Activated naive CD4-positive, alpha-beta T cell treated with anti-CD3 and anti-CD28 coated beads, Interleukin-2, amount 10 ng/mL, durations not matched to agents 7 days and 5 days (primary cell): ENCODE measurements around the gene ARHGDIA.
A peak's percentile ranks its signal among the peaks of the same experiment; 100 is the strongest.

Experiments
- CTCF ChIA-PET: fragments of 350-600 bp; sonication (Branson Sonifier 250); formaldehyde crosslinking; loops from one replicate; lab custom pipeline; 2021; ENCODE audit warnings: antibody characterized with exemption; lab: Charles Lee
- DNase-seq: peaks from one replicate; pipeline ENCODE4 v3.0.0-alpha.2; 2020
- H3K27ac Mint-ChIP-seq: one replicate; pipeline ENCODE4 v1.8.0; 2021; ENCODE audit warnings: mild to moderate bottlenecking, moderate library complexity, mixed read lengths
- H3K27me3 Mint-ChIP-seq: one replicate; pipeline ENCODE4 v1.8.0; 2021; ENCODE audit warnings: mild to moderate bottlenecking, mixed read lengths
- H3K36me3 Mint-ChIP-seq: one replicate; pipeline ENCODE4 v1.8.0; 2021; ENCODE audit warnings: mixed read lengths
- H3K4me1 Mint-ChIP-seq: one replicate; pipeline ENCODE4 v1.8.0; 2021; ENCODE audit warnings: mixed read lengths
- H3K4me3 Mint-ChIP-seq: one replicate; pipeline ENCODE4 v1.8.0; 2021; ENCODE audit warnings: mild to moderate bottlenecking, moderate library complexity, mixed read lengths
- H3K9me3 Mint-ChIP-seq: one replicate; pipeline ENCODE4 v1.8.0; 2021; ENCODE audit warnings: mixed read lengths

ARHGDIA gene

DNA sequence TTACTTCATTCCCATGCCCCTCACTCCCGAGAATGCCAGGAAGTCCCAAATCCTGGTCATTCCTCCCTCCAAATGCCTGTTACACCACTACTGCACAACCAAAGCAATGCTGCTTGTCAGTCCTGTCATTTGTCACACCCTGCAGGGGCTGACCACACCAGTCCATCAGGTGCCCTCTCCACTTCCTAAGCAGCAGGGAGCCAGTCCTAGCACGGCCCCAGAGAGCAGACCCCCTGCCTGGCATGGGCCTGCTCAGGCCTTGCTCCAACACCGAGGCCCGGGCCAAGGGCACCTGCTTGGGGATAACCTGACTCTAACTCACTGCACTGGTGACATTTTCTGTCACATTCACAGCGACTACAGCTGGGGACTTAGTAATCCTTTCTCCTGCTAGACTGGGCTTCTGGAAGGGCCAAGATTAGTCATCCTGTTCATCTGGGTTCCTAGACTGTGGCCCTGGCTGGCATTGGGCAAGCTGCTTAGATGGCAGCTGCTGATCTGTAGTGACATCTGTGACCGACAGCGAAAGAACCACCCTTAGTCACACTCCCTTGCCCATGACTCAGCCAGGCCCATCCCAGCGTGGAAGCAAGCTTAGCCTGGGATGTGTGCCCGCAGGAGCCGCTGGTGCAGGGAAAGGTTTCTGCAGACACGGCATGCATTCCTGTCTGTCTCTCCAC lies 14.9 kb upstream of the ARHGDIA start:
- H3K4me3 Mint-ChIP-seq = no peak overlapping the region

DNA sequence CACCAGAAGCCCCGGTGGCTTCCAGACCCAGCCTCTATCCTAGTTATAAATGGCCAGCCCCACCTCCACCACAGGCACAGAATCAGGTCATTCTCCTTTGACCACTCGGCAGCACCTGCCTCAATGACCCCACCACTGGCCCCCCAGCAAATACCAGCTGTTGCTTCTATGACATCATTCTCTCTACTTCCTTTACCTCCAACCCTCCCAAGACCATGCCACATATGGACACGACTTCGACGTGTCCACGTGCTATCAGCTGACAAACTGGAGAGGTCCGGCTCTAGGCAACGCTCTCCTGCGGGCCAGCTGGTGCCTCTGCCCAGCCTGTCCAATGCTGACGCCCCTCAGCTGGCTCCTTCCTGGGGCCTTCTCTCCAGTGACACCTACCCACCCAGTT lies 14.3 kb upstream of the ARHGDIA start:
- CTCF ChIA-PET = interaction anchor here (0.8 kb wide), 1 partner anchor 16 kb away, joined by 3 read pairs; no protein-coding TSS in a partner anchor
- no peak for DNase-seq
- Mint-ChIP-seq H3K27ac (peak overlapping the region; percentile 77), H3K27me3 (no peaks in the 10 kb centered on the region), H3K36me3 (peaks cover 57% of the 10 kb centered on the region), H3K9me3 (no peaks in the 10 kb centered on the region), H3K4me3 (no peak overlapping the region), H3K4me1 (peaks cover 35% of the 10 kb centered on the region)

More for the DNA sequence above, 14.9 kb upstream of the ARHGDIA start:
- H3K27me3 Mint-ChIP-seq = no peaks in the 10 kb centered on the region
- H3K4me1 Mint-ChIP-seq = peaks cover 37% of the 10 kb centered on the region
- peak overlapping the region; percentile 77 for H3K27ac Mint-ChIP-seq
- DNase-seq = no peak
- H3K36me3 Mint-ChIP-seq = peaks cover 59% of the 10 kb centered on the region
- no peaks in the 10 kb centered on the region for H3K9me3 Mint-ChIP-seq
- CTCF ChIA-PET = interaction anchor here (0.8 kb wide), 1 partner anchor 16 kb away, joined by 3 read pairs; no protein-coding TSS in a partner anchor

- Mint-ChIP-seq H3K27ac (no peak overlapping the region), H3K4me3 (no peak overlapping the region), H3K36me3 (peaks cover 56% of the 10 kb centered on the region), H3K27me3 (no peaks in the 10 kb centered on the region), H3K4me1 (peaks cover 30% of the 10 kb centered on the region), H3K9me3 (no peaks in the 10 kb centered on the region)
- CTCF ChIA-PET = interaction anchor here (0.8 kb wide), 1 partner anchor 15 kb away, joined by 3 read pairs; no protein-coding TSS in a partner anchor
- no peak for DNase-seq
These were observed 13.8 kb upstream of the ARHGDIA start for GRCh38 chr17:81884968-81885367.

DNA sequence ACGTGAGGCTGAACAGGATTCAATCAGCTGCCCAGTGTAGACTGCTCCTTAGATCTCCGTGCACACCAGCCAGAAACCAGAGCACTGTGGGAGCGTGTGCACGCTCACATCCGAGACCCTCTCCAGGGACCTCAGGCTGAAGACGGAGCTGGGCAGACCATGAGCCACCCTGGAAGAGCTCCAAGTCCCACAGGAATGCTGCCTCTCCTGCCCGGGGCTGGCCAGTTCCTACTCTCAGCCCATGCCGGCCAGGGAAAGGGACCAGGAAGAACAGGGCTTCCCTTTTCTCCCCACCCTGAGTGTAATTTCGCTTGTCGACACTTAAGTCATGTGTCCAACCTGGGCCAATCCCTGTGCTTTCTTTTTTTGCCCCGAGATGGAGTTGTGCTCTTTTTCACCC lies 13.4 kb upstream of the ARHGDIA start:
- DNase-seq = no peak
- CTCF ChIA-PET = no interaction called here
- Mint-ChIP-seq H3K27ac (no peak overlapping the region), H3K27me3 (no peaks in the 10 kb centered on the region), H3K9me3 (no peaks in the 10 kb centered on the region), H3K4me1 (peaks cover 27% of the 10 kb centered on the region), H3K4me3 (no peak overlapping the region), H3K36me3 (peaks cover 57% of the 10 kb centered on the region)

GRCh38 chr17:81879121-81879520 lies 8.0 kb upstream of the ARHGDIA start:
- H3K27ac Mint-ChIP-seq = peak overlapping the region; percentile 67
- H3K36me3 Mint-ChIP-seq = peaks cover 36% of the 10 kb centered on the region
- CTCF ChIA-PET = no interaction called here
- H3K9me3 Mint-ChIP-seq = no peaks in the 10 kb centered on the region
- H3K4me3 Mint-ChIP-seq = no peak overlapping the region
- H3K4me1 Mint-ChIP-seq = peaks cover 10% of the 10 kb centered on the region
- no peaks in the 10 kb centered on the region for H3K27me3 Mint-ChIP-seq
- no peak for DNase-seq

DNA sequence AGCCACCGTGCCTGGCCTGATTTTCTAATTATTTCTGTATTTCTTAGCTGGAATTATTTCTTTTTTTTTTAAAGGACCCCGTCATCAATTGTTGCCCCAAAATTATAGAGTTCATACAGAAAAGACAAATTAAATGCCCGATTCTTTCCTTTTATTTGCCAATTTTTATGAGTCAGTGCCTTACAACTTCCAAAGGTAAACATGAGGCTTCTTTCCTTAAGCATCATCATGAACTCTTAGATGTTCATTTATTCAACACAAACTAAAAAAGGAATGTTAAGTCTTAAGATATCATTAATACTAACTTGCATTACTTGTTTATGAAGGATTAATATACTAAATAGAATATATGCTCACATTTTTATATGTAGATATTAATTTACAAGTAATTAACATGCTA lies 7.2 kb upstream of the ARHGDIA start:
- peaks cover 34% of the 10 kb centered on the region for H3K36me3 Mint-ChIP-seq
- CTCF ChIA-PET = no interaction called here
- H3K27ac Mint-ChIP-seq = no peak overlapping the region
- H3K9me3 Mint-ChIP-seq = no peaks in the 10 kb centered on the region
- H3K4me1 Mint-ChIP-seq = peaks cover 16% of the 10 kb centered on the region
- no peak overlapping the region for H3K4me3 Mint-ChIP-seq
- H3K27me3 Mint-ChIP-seq = no peaks in the 10 kb centered on the region
- no peak for DNase-seq

DNA sequence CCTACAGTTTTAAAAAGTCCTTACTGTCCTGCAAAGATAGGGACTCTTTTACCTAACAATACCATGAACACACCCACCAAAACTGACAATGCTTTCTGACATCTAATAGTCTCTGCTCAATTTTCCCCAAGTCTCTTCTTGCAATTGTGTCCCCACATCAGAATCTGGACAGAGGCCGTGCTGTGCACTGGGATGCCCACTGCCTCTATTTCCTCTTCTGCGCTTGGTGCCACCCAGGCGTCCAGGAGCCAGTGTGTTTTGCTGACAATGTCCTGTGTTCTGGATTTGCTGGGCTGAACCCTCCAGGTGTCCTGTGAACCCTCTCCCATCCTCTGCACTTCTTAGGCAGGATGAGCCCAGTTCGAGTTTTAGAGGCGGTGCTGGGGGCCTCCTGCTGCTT lies 6.4 kb upstream of the ARHGDIA start:
- no peaks in the 10 kb centered on the region for H3K9me3 Mint-ChIP-seq
- no peak overlapping the region for H3K4me3 Mint-ChIP-seq
- H3K4me1 Mint-ChIP-seq = peaks cover 23% of the 10 kb centered on the region
- H3K36me3 Mint-ChIP-seq = peaks cover 35% of the 10 kb centered on the region
- CTCF ChIA-PET = no interaction called here
- no peak overlapping the region for H3K27ac Mint-ChIP-seq
- no peak for DNase-seq
- H3K27me3 Mint-ChIP-seq = no peaks in the 10 kb centered on the region

DNA sequence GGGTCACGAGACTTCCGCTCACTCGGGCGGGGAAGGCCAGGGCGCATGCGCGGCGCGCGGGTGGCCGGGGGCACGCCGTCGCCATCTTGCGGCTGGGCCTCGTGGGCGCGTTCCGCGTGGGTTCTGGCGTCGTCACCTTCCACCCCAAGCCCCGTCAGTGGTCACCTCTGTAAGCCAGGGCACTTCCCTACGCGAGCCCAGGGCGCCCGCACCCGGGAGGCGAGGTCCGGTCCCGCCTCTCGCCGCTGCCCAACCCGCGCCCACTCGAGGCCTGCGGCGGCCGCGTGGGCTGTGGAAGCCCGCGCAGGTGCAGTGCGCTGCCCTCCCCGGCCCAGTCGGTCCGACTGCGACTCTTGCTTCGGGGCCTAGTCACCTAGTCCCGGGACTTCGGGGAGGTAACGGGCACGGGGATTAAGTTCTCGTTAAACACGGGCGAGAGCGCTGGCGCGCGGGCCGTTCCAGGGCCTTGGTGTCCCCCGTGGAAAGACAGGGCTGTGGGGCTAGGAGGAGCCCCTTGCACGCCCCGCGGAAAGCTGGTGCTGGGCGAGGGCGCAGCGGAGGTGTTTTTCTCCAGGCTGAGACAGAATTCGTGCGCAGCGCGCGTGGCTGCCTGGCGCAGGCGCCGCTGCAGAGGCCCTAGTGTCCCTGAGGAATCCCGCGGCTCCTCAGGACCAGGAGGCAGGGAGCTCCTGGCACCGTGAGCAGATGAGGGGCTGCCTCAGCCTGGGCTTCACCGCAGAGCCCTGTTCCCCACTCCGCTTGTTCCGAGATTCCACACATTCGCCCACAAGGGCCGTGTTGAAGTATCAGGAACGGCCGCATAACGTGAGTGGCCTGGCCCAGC lies 472 bp upstream of the ARHGDIA start:
- peak; percentile 96 for DNase-seq
- Mint-ChIP-seq H3K36me3 (peaks cover 24% of the 10 kb centered on the region), H3K4me3 (peak overlapping the region; percentile 84), H3K27me3 (no peaks in the 10 kb centered on the region), H3K4me1 (peaks cover 53% of the 10 kb centered on the region), H3K9me3 (no peaks in the 10 kb centered on the region), H3K27ac (peak overlapping the region; percentile 97)
- CTCF ChIA-PET = no interaction called here

- Mint-ChIP-seq H3K27me3 (no peaks in the 10 kb centered on the region), H3K36me3 (peaks cover 24% of the 10 kb centered on the region), H3K27ac (peak overlapping the region; percentile 96), H3K4me3 (peak overlapping the region; percentile 88), H3K9me3 (no peaks in the 10 kb centered on the region), H3K4me1 (peaks cover 56% of the 10 kb centered on the region)
- CTCF ChIA-PET = interaction anchor here (0.8 to 1.6 kb wide), 4 partner anchors 15 to 167 kb away, joined by 3 to 4 read pairs (median 3); partner anchors contain the start of genes DCXR and SIRT7
- DNase-seq = peak; percentile 60
These were observed 781 bp downstream of the ARHGDIA start for GRCh38 chr17:81870131-81870980.

GRCh38 chr17:81869221-81870130 lies 1.7 kb downstream of the ARHGDIA start:
- Mint-ChIP-seq H3K4me1 (peaks cover 54% of the 10 kb centered on the region), H3K9me3 (no peaks in the 10 kb centered on the region), H3K27me3 (no peaks in the 10 kb centered on the region), H3K4me3 (peak overlapping the region; percentile 88), H3K27ac (peak overlapping the region; percentile 96), H3K36me3 (peaks cover 24% of the 10 kb centered on the region)
- DNase-seq = peak; percentile 42
- CTCF ChIA-PET = interaction anchor here (0.8 to 1.6 kb wide), 5 partner anchors 16 to 168 kb away, joined by 3 to 4 read pairs (median 3); partner anchors contain the start of genes ALYREF, ANAPC11, DCXR and SIRT7

DNA sequence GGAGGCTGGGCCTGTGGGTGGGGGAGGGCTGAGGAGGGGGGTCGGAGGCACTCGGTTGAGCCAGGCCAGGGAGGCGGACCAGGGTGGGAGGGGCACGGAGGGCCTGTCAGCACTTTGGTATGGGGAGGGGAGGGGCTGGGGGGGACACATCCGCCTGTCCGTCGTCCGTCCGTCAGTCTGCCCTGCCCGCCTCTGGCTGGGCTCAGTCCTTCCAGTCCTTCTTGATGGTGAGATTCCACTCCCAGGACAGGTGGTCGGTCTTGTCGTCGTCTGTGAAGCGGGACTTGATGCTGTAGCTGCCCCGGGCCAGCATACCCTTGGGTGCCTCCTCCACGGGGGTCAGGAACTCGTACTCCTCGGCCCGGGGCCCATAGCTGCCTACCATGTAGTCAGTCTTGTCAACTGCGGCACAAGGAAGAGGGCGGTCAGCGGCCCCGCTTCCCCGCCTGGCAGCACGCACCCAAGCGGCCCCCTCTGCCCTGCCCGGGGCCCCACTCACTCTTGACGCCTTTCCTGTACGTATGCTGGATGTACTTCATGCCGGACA lies 2.4 kb downstream of the ARHGDIA start:
- Mint-ChIP-seq H3K27me3 (no peaks in the 10 kb centered on the region), H3K27ac (peak overlapping the region; percentile 58), H3K36me3 (peaks cover 24% of the 10 kb centered on the region), H3K4me3 (peak overlapping the region; percentile 88), H3K4me1 (peaks cover 53% of the 10 kb centered on the region), H3K9me3 (no peaks in the 10 kb centered on the region)
- CTCF ChIA-PET = interaction anchor here (1.6 kb wide), 1 partner anchor 169 kb away, joined by 3 read pairs; the partner anchor contains the start of gene DCXR
- DNase-seq = no peak

GRCh38 chr17:81867991-81868673 lies 3.0 kb downstream of the ARHGDIA start:
- peaks cover 29% of the 10 kb centered on the region for H3K36me3 Mint-ChIP-seq
- no peaks in the 10 kb centered on the region for H3K9me3 Mint-ChIP-seq
- H3K27me3 Mint-ChIP-seq = no peaks in the 10 kb centered on the region
- H3K4me1 Mint-ChIP-seq = peaks cover 56% of the 10 kb centered on the region
- CTCF ChIA-PET = no interaction called here
- no peak for DNase-seq
- no peak overlapping the region for H3K27ac Mint-ChIP-seq
- no peak overlapping the region for H3K4me3 Mint-ChIP-seq
